ENCODE data around the gene KIF26B.

- TF ChIP-seq ZBTB33 (IDR thresholded peaks at IDR 0.05; ENCODE audit: borderline replicate concordance, low read depth) (no peak), MAX (IDR thresholded peaks at IDR 0.05; ENCODE audit: low read depth) (no peak), PBX3 (IDR thresholded peaks at IDR 0.05) (no peak), IRF3 (IDR thresholded peaks at IDR 0.05; ENCODE audit: low read depth, low read length) (no peak), REST (IDR thresholded peaks at IDR 0.05; ENCODE audit: low read depth, low read length) (no peak), JUND (IDR thresholded peaks at IDR 0.05) (no peak), GABPA (IDR thresholded peaks at IDR 0.05; ENCODE audit: low read depth) (no peak)
These were observed 448.6 kb downstream of the KIF26B start for GRCh38 chr1:245603311-245603865.

Data from SK-N-SH (cell line).